ENCODE data around the gene ANKFN1.

ANKFN1 gene

DNA sequence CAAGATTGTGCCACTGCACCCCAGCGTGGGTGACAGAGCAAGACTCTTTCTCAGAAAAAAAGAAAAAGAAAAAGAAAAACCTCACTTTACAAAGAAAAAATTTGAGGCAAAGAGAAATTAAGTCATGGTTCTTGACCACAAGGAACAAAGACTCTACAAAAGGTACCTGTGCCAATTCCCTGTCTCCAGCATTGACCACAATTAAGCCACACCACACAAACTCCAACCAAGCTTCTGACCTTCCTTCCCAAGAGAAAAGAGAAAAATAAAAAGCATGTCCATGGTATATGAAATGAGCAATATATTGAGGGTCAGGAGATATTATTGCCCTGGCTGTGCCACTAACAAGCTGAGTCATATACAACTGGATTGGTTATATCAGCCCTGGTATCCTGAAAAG is 293.9 kb downstream of the ANKFN1 start:
- no peak for DNase-seq

- DNase-seq: no peak
These were observed 295.1 kb downstream of the ANKFN1 start for GRCh38 chr17:56448371-56448770.

- DNase-seq: no peak
These were observed 295.9 kb downstream of the ANKFN1 start for GRCh38 chr17:56449176-56449575.

GRCh38 chr17:56451629-56452028 is 298.4 kb downstream of the ANKFN1 start:
- DNase-seq: no peak

DNA sequence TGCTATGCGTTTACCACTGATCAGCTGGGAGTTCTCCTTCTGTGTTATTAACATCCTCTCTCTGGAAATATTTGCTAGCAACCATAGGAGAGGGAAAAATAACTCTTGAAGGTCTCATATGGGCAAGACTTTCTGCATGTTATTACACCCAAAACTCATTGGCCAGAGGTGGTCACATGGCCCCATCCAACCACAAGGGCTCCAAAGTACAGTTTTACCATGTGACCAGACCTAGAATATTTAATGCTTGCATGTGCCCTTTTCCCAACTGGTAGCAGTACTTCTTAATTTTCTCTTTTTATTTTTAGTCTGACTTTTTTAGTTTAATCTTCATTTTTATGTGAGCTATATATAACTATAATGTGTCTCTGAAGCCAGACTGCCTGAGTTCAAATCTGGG is 299.2 kb downstream of the ANKFN1 start:
- no peak for DNase-seq

DNA sequence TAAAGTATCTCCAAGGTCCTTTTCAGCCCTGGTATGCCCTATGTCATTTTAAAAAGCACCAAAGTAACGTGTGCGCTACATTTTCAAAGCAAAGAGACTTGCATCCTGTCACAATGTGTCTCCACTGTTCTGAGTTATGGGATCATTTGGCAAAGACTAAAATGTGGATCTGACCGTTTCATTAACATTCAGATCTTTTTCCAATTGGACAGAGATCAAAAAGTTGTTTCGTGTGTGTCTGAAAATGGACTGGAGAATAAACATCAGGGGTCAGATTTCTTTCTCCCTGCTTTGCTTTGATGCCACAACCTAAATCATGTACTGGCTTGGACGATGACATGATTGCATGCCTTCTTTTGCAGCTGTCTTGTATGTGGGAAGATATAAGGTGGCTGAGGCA is 304.2 kb downstream of the ANKFN1 start:
- no peak for DNase-seq

DNA sequence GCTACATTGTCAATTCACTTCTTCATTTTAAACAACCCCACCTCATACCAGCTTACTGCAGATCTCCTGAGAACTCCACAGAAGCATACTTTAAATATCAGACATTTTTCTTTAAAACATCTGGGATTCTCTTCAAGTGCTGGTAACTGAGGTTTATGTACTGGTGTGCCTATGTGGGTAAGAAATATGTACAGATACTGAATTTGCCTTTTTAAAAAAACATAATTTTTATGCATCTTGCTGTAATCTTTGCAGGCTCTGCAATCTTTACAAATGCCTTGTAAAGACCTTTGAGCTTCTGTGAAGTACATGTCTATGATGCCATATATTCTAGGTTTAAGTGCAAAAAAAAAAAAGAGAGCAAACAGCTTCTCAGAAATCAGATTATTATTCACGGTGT is 312.6 kb downstream of the ANKFN1 start:
- DNase-seq: no peak

- DNase-seq: no peak
These were observed 315.6 kb downstream of the ANKFN1 start for GRCh38 chr17:56468840-56469239.

DNA sequence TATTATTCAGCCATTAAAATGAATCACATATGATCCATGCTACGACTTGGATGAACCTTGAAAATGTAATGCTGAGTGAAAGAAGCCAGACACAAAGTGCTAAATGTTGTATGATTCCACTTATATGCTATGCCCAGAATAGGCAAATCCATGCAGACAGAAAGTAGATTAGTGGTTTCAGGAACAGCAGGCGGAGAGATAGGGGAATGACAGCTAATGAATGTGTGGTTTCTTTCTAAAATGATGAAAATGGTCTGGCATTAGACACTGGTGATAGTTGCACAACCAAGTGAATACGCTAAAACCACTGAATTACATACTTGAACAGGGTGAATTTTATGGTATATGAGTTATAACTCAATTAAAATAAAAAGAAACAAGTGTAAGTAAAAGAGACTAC is 318.4 kb downstream of the ANKFN1 start:
- DNase-seq: no peak

- DNase-seq: no peak
These were observed 321.8 kb downstream of the ANKFN1 start for GRCh38 chr17:56475116-56475515.

DNA sequence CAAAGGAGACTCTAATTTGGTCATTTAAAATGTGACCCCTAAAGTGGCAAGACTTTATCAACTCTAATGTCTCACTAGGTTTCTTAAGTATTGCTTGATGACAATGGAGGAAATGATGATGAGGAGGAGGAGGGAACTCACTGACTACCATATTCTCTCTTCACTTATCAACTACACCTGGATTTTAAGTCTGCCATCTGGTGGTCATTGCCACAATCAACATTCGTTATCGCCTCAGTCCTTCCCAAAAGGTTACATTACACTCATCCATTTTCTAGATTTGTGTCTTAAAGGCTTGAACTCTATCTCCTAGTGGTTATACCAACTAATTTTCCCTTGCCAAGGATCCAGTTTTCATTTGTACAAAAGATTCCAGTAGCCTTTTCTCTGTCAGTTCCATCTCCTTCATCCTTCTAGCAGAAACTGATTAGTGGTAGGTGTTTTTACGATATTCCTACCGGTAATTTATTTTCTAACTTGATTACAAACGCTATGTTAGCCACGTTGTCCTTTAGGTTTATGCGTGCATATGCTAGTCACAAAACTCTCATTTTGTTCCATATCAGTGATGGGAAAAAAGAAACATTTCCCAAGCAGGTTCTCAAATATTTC is 325.7 kb downstream of the ANKFN1 start:
- DNase-seq: peak in 1 of 2 experiments; percentile 25

GRCh38 chr17:56480501-56480900 is 327.2 kb downstream of the ANKFN1 start:
- no peak for DNase-seq

- DNase-seq: no peak
These were observed 328.4 kb downstream of the ANKFN1 start for GRCh38 chr17:56481659-56482058.

DNA sequence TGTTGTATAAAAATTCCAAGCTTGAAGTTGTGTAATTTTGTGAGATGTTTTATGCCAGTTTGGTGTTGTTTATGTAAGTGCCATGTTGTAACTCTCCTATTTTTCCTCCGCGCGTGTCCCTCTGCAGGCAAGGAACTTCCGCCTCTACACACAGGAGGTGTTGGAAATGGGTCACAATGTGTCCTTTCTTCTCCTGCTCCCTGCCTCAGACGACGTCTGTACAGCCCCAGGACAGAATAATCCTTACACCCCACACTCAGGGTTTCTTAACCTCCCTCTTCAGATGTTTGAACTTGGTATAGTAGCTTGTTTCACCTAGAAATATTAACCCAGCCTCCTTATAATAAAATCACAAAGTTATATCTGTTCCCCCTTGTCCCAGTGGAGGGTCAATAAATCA is 329.0 kb downstream of the ANKFN1 start:
- DNase-seq: no peak

- no peak for DNase-seq
These were observed 333.5 kb downstream of the ANKFN1 start for GRCh38 chr17:56486732-56487131.

DNA sequence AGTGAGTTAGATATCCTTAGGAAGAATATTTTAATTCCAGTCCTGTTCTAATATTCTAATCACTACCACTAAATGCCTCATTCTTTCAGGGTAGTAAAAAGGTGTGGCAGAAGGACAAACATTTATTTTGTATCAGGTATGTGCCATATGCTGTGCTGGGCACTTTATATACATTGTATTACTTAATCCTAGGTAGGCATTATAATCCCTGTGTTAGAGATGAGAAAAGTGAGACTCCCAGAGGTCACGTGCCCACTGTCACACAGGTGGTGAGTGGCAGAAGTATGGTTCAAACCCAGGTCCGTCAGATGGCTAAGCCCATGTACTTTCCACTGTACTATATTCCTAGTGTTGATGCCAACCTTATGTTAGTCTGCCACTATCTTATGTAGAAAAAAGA is 335.5 kb downstream of the ANKFN1 start:
- DNase-seq: no peak

GRCh38 chr17:56489980-56490379 is 336.7 kb downstream of the ANKFN1 start:
- no peak for DNase-seq

- DNase-seq: no peak
These were observed 342.3 kb downstream of the ANKFN1 start for GRCh38 chr17:56495556-56495955.

GRCh38 chr17:56497132-56497531 is 343.9 kb downstream of the ANKFN1 start:
- DNase-seq: no peak

DNA sequence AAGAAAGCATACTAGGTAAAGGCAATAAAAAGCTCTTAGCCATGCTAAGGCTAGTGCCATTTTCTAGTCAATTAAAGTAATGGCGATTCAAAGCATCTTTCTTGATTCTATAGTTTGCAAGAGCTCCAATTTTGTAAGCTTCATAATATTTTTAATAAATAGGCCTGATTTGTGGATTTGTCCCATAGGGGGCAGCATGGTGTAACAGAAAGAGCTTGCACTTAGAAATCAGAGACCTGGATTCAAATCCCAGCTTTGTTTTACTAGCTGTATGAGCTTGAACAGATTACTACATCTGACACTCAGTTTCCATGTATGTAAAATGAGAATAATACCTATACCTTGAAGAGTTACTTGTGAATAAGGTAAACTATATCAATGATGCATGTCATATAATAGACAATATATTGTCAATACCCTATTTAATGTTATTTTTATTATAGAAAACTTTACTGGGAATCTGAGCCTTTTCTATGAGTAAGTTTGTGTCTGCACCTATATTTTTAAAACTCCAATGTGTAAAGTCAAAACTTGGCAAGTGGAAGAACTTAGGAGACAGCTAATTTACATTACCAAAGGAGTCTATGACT is 346.6 kb downstream of the ANKFN1 start:
- peak; percentile 40 to 60 for DNase-seq

DNA sequence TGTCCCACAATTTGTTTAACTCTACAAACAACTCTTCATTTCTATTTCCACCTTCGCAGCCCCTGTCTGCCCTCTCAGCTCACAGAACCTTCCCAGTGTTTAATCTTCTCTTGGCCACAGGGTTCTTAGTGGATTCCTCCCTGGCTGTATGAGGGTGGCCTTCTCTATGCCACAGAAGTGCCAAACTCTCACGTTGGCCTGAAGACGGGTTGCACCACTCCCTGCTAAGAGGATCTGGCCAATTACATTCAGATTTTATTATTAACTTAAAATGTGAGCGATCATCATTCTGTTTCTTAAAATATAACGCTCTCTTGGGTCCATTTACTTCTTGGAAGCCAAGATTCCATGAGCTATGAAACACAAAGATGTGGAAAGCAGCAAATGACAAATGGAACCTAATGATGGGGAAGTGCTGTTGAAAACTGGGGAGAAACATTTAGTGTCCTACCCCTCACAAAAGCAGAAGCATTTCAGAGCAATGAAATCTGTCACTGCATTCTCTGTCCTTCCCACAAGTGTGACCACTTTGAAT is 348.9 kb downstream of the ANKFN1 start:
- no peak for DNase-seq

DNA sequence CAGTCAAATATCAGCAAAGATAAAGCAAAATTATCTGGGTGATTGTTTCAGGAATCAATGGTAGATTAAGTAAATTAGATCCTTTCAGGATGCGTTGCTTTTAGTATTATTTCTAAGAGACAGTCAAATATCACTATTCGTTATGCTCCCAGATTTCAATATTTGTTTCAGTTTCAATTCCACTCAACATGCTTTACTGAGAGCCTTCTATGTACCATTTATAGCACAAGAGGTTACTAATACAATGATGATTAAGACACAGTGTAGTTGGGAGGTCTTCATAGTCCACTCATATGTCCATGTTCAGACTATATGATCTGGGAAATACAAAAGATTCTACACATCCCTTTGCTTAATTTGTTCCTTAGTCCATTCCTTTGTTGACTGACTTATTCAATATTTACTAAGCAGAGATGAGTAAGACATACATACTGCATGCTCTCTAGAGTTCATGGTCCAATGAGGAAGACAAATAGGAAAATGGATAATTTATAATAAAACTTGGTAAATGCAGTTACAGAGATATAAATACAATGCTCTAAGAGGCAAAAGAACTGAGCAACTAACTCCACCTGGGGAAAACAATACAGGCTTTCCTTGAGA is 352.0 kb downstream of the ANKFN1 start:
- DNase-seq: no peak

GRCh38 chr17:56506349-56506748 is 353.1 kb downstream of the ANKFN1 start:
- no peak for DNase-seq

- no peak for DNase-seq
These were observed 357.5 kb downstream of the ANKFN1 start for GRCh38 chr17:56510554-56511342.
